ENCODE data around the gene LUC7L2.
"Not testable (repeated sequence)": the region's sequence is repeated elsewhere in the genome, so short reads cannot be mapped to it uniquely, and the experiment has no call there.

The LUC7L2 gene

GRCh38 chr7:139359366-139360209, at the start of gene LUC7L2:
Gene LUC7L2, plus strand, starts transcription at chr7:139359894. Its CDS starts 368 bp downstream, at chr7:139360262.
- peak; percentile 99 for DNase-seq (ENCODE audit: extremely low read depth in 1 of 2, low read depth in 1 of 2)

GRCh38 chr7:139317939-139318505, 41.7 kb upstream of the LUC7L2 start:
- DNase-seq (ENCODE audit: extremely low read depth in 1 of 2, low read depth in 1 of 2), result no peak

- DNase-seq (ENCODE audit: extremely low read depth in 1 of 2, low read depth in 1 of 2), result no peak
Observed at GRCh38 chr7:139321071-139321745, 38.5 kb upstream of the LUC7L2 start.

- not testable (repeated sequence) for DNase-seq (ENCODE audit: extremely low read depth in 1 of 2, low read depth in 1 of 2)
Observed at GRCh38 chr7:139324709-139325108, 35.0 kb upstream of the LUC7L2 start.

- DNase-seq (ENCODE audit: extremely low read depth in 1 of 2, low read depth in 1 of 2), result no peak
Observed at GRCh38 chr7:139328375-139328774, 31.3 kb upstream of the LUC7L2 start.

GRCh38 chr7:139329119-139329518, 30.6 kb upstream of the LUC7L2 start:
- no peak for DNase-seq (ENCODE audit: extremely low read depth in 1 of 2, low read depth in 1 of 2)

- DNase-seq (ENCODE audit: extremely low read depth in 1 of 2, low read depth in 1 of 2), result no peak
Observed at GRCh38 chr7:139330333-139331030, 29.2 kb upstream of the LUC7L2 start.

- DNase-seq (ENCODE audit: extremely low read depth in 1 of 2, low read depth in 1 of 2), result no peak
Observed at GRCh38 chr7:139332697-139333359, 26.9 kb upstream of the LUC7L2 start.

- DNase-seq (ENCODE audit: extremely low read depth in 1 of 2, low read depth in 1 of 2), result not testable (repeated sequence)
Observed at GRCh38 chr7:139333443-139333842, 26.3 kb upstream of the LUC7L2 start.

GRCh38 chr7:139334399-139335150, 25.1 kb upstream of the LUC7L2 start:
- no peak for DNase-seq (ENCODE audit: extremely low read depth in 1 of 2, low read depth in 1 of 2)

GRCh38 chr7:139339025-139339424, 20.7 kb upstream of the LUC7L2 start:
- no peak for DNase-seq (ENCODE audit: extremely low read depth in 1 of 2, low read depth in 1 of 2)

GRCh38 chr7:139339698-139340036, 20.0 kb upstream of the LUC7L2 start:
- no peak for DNase-seq (ENCODE audit: extremely low read depth in 1 of 2, low read depth in 1 of 2)

GRCh38 chr7:139340037-139340807, 19.5 kb upstream of the LUC7L2 start:
- peak; percentile 97 to 99 for DNase-seq (ENCODE audit: extremely low read depth in 1 of 2, low read depth in 1 of 2)

GRCh38 chr7:139340808-139341057, 19.0 kb upstream of the LUC7L2 start:
- DNase-seq (ENCODE audit: extremely low read depth in 1 of 2, low read depth in 1 of 2), result no peak

GRCh38 chr7:139341058-139341775, 18.5 kb upstream of the LUC7L2 start, which contains the start of gene FMC1:
Gene FMC1, plus strand, starts transcription at chr7:139341337. Its CDS starts 48 bp downstream, at chr7:139341385.
- DNase-seq (ENCODE audit: extremely low read depth in 1 of 2, low read depth in 1 of 2), result peak; percentile 74 to 86

GRCh38 chr7:139341776-139342226, 17.9 kb upstream of the LUC7L2 start:
- no peak for DNase-seq (ENCODE audit: extremely low read depth in 1 of 2, low read depth in 1 of 2)

- DNase-seq (ENCODE audit: extremely low read depth in 1 of 2, low read depth in 1 of 2), result no peak
Observed at GRCh38 chr7:139345042-139345441, 14.7 kb upstream of the LUC7L2 start.

- no peak for DNase-seq (ENCODE audit: extremely low read depth in 1 of 2, low read depth in 1 of 2)
Observed at GRCh38 chr7:139351027-139351426, 8.7 kb upstream of the LUC7L2 start.

GRCh38 chr7:139354729-139355128, 5.0 kb upstream of the LUC7L2 start:
- no peak for DNase-seq (ENCODE audit: extremely low read depth in 1 of 2, low read depth in 1 of 2)
